Stimulated activated effector memory CD8-positive, alpha-beta T cell treated with anti-CD3 and anti-CD28 coated beads, Interleukin-12 subunit alpha, Interleukin-12 subunit beta, amount 100 ng/mL, for 72 hours (primary cell): ENCODE results near the gene CLOCK.

Experiments
- ATAC-seq: fragments of 150-1000 bp; cut with Tn5 transposase; 2 replicates; pipeline ENCODE4 v1.10.0; 2021
- DNase-seq, 2 donors: peaks; one replicate each; pipeline ENCODE4 v3.0.0; 2021 to 2022; ENCODE audit warnings: low spot score in 2 of 2
- H3K27ac Mint-ChIP-seq: one replicate; pipeline ENCODE4 v1.8.0; 2022; ENCODE audit warnings: mild to moderate bottlenecking, mixed read lengths
- H3K36me3 Mint-ChIP-seq: one replicate; pipeline ENCODE4 v1.8.0; 2022; ENCODE audit warnings: mild to moderate bottlenecking, mixed read lengths
- H3K4me1 Mint-ChIP-seq: one replicate; pipeline ENCODE4 v1.8.0; 2022; ENCODE audit warnings: mixed read lengths
- H3K4me3 Mint-ChIP-seq: one replicate; pipeline ENCODE4 v1.8.0; 2022; ENCODE audit warnings: mild to moderate bottlenecking, mixed read lengths
- H3K9me3 Mint-ChIP-seq: one replicate; pipeline ENCODE4 v1.8.0; 2022; ENCODE audit warnings: mixed read lengths

The CLOCK gene

GRCh38 chr4:55397520-55398321, 149.0 kb downstream of the CLOCK start:
- no peak for DNase-seq
- no peak for ATAC-seq
- H3K36me3 Mint-ChIP-seq = peaks cover 64% of the 10 kb centered on the region
- H3K27ac Mint-ChIP-seq = peak overlapping the region; percentile 84
- peaks cover 39% of the 10 kb centered on the region for H3K4me1 Mint-ChIP-seq
- no peaks in the 10 kb centered on the region for H3K9me3 Mint-ChIP-seq
- peak overlapping the region; percentile 89 for H3K4me3 Mint-ChIP-seq

- DNase-seq (no peak), ATAC-seq (no peak)
- H3K4me1 Mint-ChIP-seq = peaks cover 39% of the 10 kb centered on the region
- peaks cover 57% of the 10 kb centered on the region for H3K36me3 Mint-ChIP-seq
- peak overlapping the region; percentile 89 for H3K4me3 Mint-ChIP-seq
- H3K9me3 Mint-ChIP-seq = no peaks in the 10 kb centered on the region
- peak overlapping the region; percentile 84 for H3K27ac Mint-ChIP-seq
These were observed 149.6 kb downstream of the CLOCK start for GRCh38 chr4:55397126-55397436.

GRCh38 chr4:55396308-55397125, 150.2 kb downstream of the CLOCK start:
- peaks cover 39% of the 10 kb centered on the region for H3K4me1 Mint-ChIP-seq
- H3K36me3 Mint-ChIP-seq = peaks cover 52% of the 10 kb centered on the region
- peak overlapping the region; percentile 89 for H3K4me3 Mint-ChIP-seq
- H3K27ac Mint-ChIP-seq = peak overlapping the region; percentile 84
- ATAC-seq (peak; percentile 19), DNase-seq (peak; percentile 22 to 63)
- no peaks in the 10 kb centered on the region for H3K9me3 Mint-ChIP-seq

- peak within 1 kb of the TSS; percentile 90 for H3K27ac Mint-ChIP-seq
- H3K4me1 Mint-ChIP-seq = peaks cover 36% of the 10 kb centered on the region
- DNase-seq (peak; percentile 85 to 94), ATAC-seq (peak; percentile 97)
- peak within 1 kb of the TSS; percentile 89 for H3K4me3 Mint-ChIP-seq
- H3K36me3 Mint-ChIP-seq = peaks cover 44% of the 10 kb centered on the region
- H3K9me3 Mint-ChIP-seq = no peaks in the 10 kb centered on the region
These were observed 151.0 kb downstream of the CLOCK start, which contains the start of gene TMEM165 for GRCh38 chr4:55395529-55396307. TSS of gene TMEM165 (plus strand) at chr4:55395957. CDS start at chr4:55396190, 233 bp downstream.

- Mint-ChIP-seq H3K27ac (peak overlapping the region; percentile 90), H3K9me3 (no peaks in the 10 kb centered on the region)
These were observed 151.5 kb downstream of the CLOCK start for GRCh38 chr4:55395218-55395528.

GRCh38 chr4:55393461-55394320, 153.0 kb downstream of the CLOCK start:
- Mint-ChIP-seq H3K4me1 (peaks cover 26% of the 10 kb centered on the region), H3K36me3 (peaks cover 27% of the 10 kb centered on the region), H3K27ac (no peak overlapping the region), H3K4me3 (peak overlapping the region; percentile 89), H3K9me3 (no peaks in the 10 kb centered on the region)
- ATAC-seq (no peak), DNase-seq (no peak)

More at GRCh38 chr4:55395218-55395528, 151.5 kb downstream of the CLOCK start:
- Mint-ChIP-seq H3K36me3 (peaks cover 38% of the 10 kb centered on the region), H3K4me1 (peaks cover 33% of the 10 kb centered on the region), H3K4me3 (peak overlapping the region; percentile 89)
- ATAC-seq = no peak
- no peak for DNase-seq

- DNase-seq = no peak
- H3K36me3 Mint-ChIP-seq = no peaks in the 10 kb centered on the region
- ATAC-seq = no peak
- no peaks in the 10 kb centered on the region for H3K9me3 Mint-ChIP-seq
- H3K4me1 Mint-ChIP-seq = peaks cover 6% of the 10 kb centered on the region
- no peak overlapping the region for H3K4me3 Mint-ChIP-seq
- no peak overlapping the region for H3K27ac Mint-ChIP-seq
These were observed 159.9 kb downstream of the CLOCK start for GRCh38 chr4:55386840-55387239.

- H3K27ac Mint-ChIP-seq = no peak overlapping the region
- no peaks in the 10 kb centered on the region for H3K36me3 Mint-ChIP-seq
- H3K9me3 Mint-ChIP-seq = no peaks in the 10 kb centered on the region
- no peak overlapping the region for H3K4me3 Mint-ChIP-seq
- DNase-seq (no peak), ATAC-seq (peak; percentile 51)
- peaks cover 6% of the 10 kb centered on the region for H3K4me1 Mint-ChIP-seq
These were observed 160.6 kb downstream of the CLOCK start for GRCh38 chr4:55386073-55386472.

- Mint-ChIP-seq H3K9me3 (no peaks in the 10 kb centered on the region), H3K4me3 (no peak overlapping the region), H3K27ac (no peak overlapping the region), H3K4me1 (peaks cover 6% of the 10 kb centered on the region), H3K36me3 (no peaks in the 10 kb centered on the region)
- DNase-seq = no peak
- ATAC-seq = peak; percentile 57
These were observed 161.5 kb downstream of the CLOCK start for GRCh38 chr4:55385201-55385649.

- ATAC-seq (no peak), DNase-seq (no peak)
- H3K27ac Mint-ChIP-seq = no peak overlapping the region
- H3K4me3 Mint-ChIP-seq = no peak overlapping the region
- H3K36me3 Mint-ChIP-seq = no peaks in the 10 kb centered on the region
- peaks cover 6% of the 10 kb centered on the region for H3K4me1 Mint-ChIP-seq
- no peaks in the 10 kb centered on the region for H3K9me3 Mint-ChIP-seq
These were observed 164.2 kb downstream of the CLOCK start for GRCh38 chr4:55382488-55383003.

- H3K4me1 Mint-ChIP-seq = peaks cover 6% of the 10 kb centered on the region
- H3K36me3 Mint-ChIP-seq = no peaks in the 10 kb centered on the region
- no peak overlapping the region for H3K27ac Mint-ChIP-seq
- DNase-seq (no peak), ATAC-seq (no peak)
- H3K9me3 Mint-ChIP-seq = no peaks in the 10 kb centered on the region
- no peak overlapping the region for H3K4me3 Mint-ChIP-seq
These were observed 165.2 kb downstream of the CLOCK start for GRCh38 chr4:55381502-55381901.

- no peak for ATAC-seq
- no peaks in the 10 kb centered on the region for H3K9me3 Mint-ChIP-seq
These were observed 166.1 kb downstream of the CLOCK start for GRCh38 chr4:55380576-55380975.

GRCh38 chr4:55378617-55379467, 167.9 kb downstream of the CLOCK start:
- Mint-ChIP-seq H3K27ac (no peak overlapping the region), H3K4me1 (no peaks in the 10 kb centered on the region), H3K36me3 (no peaks in the 10 kb centered on the region), H3K9me3 (no peaks in the 10 kb centered on the region), H3K4me3 (no peak overlapping the region)
- ATAC-seq = no peak
- DNase-seq = no peak

More at GRCh38 chr4:55380576-55380975, 166.1 kb downstream of the CLOCK start:
- no peak for DNase-seq
- Mint-ChIP-seq H3K4me1 (peaks cover 6% of the 10 kb centered on the region), H3K36me3 (no peaks in the 10 kb centered on the region), H3K27ac (no peak overlapping the region), H3K4me3 (no peak overlapping the region)
